Measurements from ENCODE around the gene TDRD1. TPM values are rescaled to one million over a fixed set of nuclear protein-coding genes. Genes with fewer than 3 reads are reported as not detected.

TDRD1 gene
- total and polyA plus RNA-seq, 2 donors (not counting 3 experiments of a cell fraction or from before 2014, with no cell fraction given) = not detected

DNA sequence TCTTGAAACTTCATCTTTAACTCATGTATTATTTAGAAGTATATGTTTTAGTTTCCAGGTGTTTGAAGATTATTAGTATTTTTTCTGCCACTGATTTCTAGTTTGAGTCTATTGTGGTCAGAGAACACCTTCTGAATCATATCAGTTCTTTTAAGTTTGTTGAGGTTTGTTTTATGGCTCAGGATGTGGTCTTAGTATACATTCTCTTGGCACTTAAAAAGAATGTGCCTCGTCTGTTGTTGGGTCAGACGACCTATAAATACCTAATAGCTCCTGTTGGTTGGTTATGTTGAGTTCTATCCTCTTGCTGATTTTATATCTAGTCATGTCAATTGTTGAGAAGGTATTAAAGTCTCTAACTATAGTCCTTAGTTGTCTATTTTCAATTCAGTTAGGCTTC lies 15.9 kb downstream of the TDRD1 start:
- H3K27ac ChIP-seq (ENCODE audit: insufficient read depth, low read depth, low read length) = no peak overlapping the region
- TF ChIP-seq POLR2A (IDR thresholded peaks at IDR 0.05; ENCODE audit: low read depth, low read length) = no peak
- TF ChIP-seq, protein P1, sequence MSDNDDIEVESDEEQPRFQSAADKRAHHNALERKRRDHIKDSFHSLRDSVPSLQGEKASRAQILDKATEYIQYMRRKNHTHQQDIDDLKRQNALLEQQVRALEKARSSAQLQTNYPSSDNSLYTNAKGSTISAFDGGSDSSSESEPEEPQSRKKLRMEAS (IDR thresholded peaks at IDR 0.05; ENCODE audit: insufficient read depth, insufficient read length) = no peak
- no peak for TF ChIP-seq CTCF (IDR thresholded peaks at IDR 0.05; ENCODE audit: extremely low read depth in 1 of 2, insufficient read depth in 1 of 2, low read depth in 1 of 2, low read length in 2 of 2)
- no peak for TF ChIP-seq MYC (IDR thresholded peaks at IDR 0.05; ENCODE audit: low read depth, low read length)
- no peak for TF ChIP-seq JUN (IDR thresholded peaks at IDR 0.05; ENCODE audit: borderline replicate concordance, insufficient read depth, insufficient read length, low read depth)
- no peak for TF ChIP-seq GATA2 (IDR thresholded peaks at IDR 0.05; ENCODE audit: insufficient read depth, insufficient read length, low read depth, low read length)
- TF ChIP-seq EZH2 (IDR thresholded peaks at IDR 0.05; ENCODE audit: borderline replicate concordance, low read depth, low read length, severe bottlenecking) = no peak
- no peak for TF ChIP-seq POLR2AphosphoS5 (IDR thresholded peaks at IDR 0.05; ENCODE audit: insufficient read depth, low read depth, low read length)
- TF ChIP-seq FOS (IDR thresholded peaks at IDR 0.05; ENCODE audit: borderline replicate concordance, insufficient read depth, low read length) = no peak
- no peaks in the 10 kb centered on the region for H3K36me3 ChIP-seq (ENCODE audit: control insufficient read depth in 2 of 2, extremely low read depth in 1 of 2, insufficient read depth in 2 of 2, low read length in 2 of 2)
- no peak overlapping the region for H2AFZ ChIP-seq (ENCODE audit: low read depth, low read length)
- H3K79me2 ChIP-seq (ENCODE audit: control insufficient read depth, insufficient read depth, low read length) = no peaks in the 10 kb centered on the region
- intact Hi-C loops (cut with micrococcal nuclease) (no loop called here), dilution Hi-C loops (cut with MboI; ENCODE audit: extremely low pct_ligation_motif_present, low sequenced_read_pairs) (no loop called here)
- H3K4me3 ChIP-seq (replicated peaks in 1 of 3; ENCODE audit: insufficient read depth in 1 of 3, low read depth in 1 of 3, low read length in 3 of 3) = no peak overlapping the region
- CTCF ChIA-PET = no interaction called here
- FAIRE-seq (no peak), DNase-seq (ENCODE audit: low read depth, low spot score) (no peak)
- no peaks in the 10 kb centered on the region for H3K9me3 ChIP-seq (replicated peaks; ENCODE audit: control insufficient read depth, insufficient read depth, low read length)
- H3K4me2 ChIP-seq (ENCODE audit: insufficient read depth, low read length) = no peak overlapping the region
- no peaks in the 10 kb centered on the region for H3K4me1 ChIP-seq (ENCODE audit: control insufficient read depth, extremely low read depth, insufficient read depth, low read length)
- POLR2A ChIA-PET = no interaction called here
- no peaks in the 10 kb centered on the region for H3K9me1 ChIP-seq (replicated peaks; ENCODE audit: control insufficient read depth, extremely low read depth, insufficient read depth, low read length)
- no peak overlapping the region for H3K9ac ChIP-seq (replicated peaks; ENCODE audit: extremely low read depth, insufficient read depth, low read length)
- no peaks in the 10 kb centered on the region for H3K27me3 ChIP-seq (ENCODE audit: control insufficient read depth in 2 of 2, insufficient read depth in 2 of 2, low read length in 2 of 2)
- no TSS peak for BruUV-seq (replicated peaks)
- no peaks in the 10 kb centered on the region for H4K20me1 ChIP-seq (replicated peaks; ENCODE audit: control insufficient read depth, extremely low read depth, insufficient read depth, low read length)
